NB4 (cell line): Measurements from ENCODE around the gene INO80B.
"Not testable (repeated sequence)": the region's sequence is repeated elsewhere in the genome, so short reads cannot be mapped to it uniquely, and the experiment has no call there.

Experiments used
- DNase-seq: peaks from one replicate; pipeline ENCODE4 v3.0.0; 2010; ENCODE audit warnings: low read depth
- H3K4me3 ChIP-seq: one replicate; pipeline ENCODE4 v1.5.1; 2011; ENCODE audit warnings: mild to moderate bottlenecking, low read depth, low read length, moderate library complexity
- CTCF ChIP-seq: IDR thresholded peaks from one replicate; pipeline ENCODE4 v1.5.1; 2012; ENCODE audit warnings: low read depth, low read length
- MAX ChIP-seq: IDR thresholded peaks from 2 replicates; pipeline ENCODE4 v1.6.1; 2011; ENCODE audit warnings: low read depth, low read length
- MYC ChIP-seq: IDR thresholded peaks from 2 replicates; pipeline ENCODE4 v1.6.1; 2011; ENCODE audit warnings: low read depth, low read length
- POLR2A ChIP-seq: IDR thresholded peaks from 2 replicates; pipeline ENCODE4 v1.6.1; 2011; ENCODE audit warnings: mild to moderate bottlenecking; ENCODE audit not compliant: insufficient read length; ENCODE audit errors: extremely low read depth

Gene INO80B

GRCh38 chr2:74450570-74451190, 4.2 kb upstream of the INO80B start:
- TF ChIP-seq MAX (no peak), POLR2A (no peak), MYC (no peak), CTCF (no peak)
- DNase-seq, result no peak
- no peak overlapping the region for H3K4me3 ChIP-seq

GRCh38 chr2:74457129-74457548, 2.3 kb downstream of the INO80B start:
- TF ChIP-seq MYC (peak; percentile 34; the same call in 1 of the 2 replicates), CTCF (no peak), POLR2A (no peak), MAX (no peak)
- H3K4me3 ChIP-seq, result peak overlapping the region; percentile 83
- DNase-seq, result no peak

- TF ChIP-seq MAX (peak; percentile 13), CTCF (no peak), POLR2A (peak; percentile 80)
- peak overlapping the region; percentile 83 for H3K4me3 ChIP-seq
- DNase-seq, result peak; percentile 79
Observed at GRCh38 chr2:74457549-74458131, 2.8 kb downstream of the INO80B start.

GRCh38 chr2:74458132-74458937, 3.4 kb downstream of the INO80B start, which contains the start of gene WBP1:
TSS of gene WBP1 (plus strand) at chr2:74458438. CDS start at chr2:74458603, 165 bp downstream.
- TF ChIP-seq POLR2A, result no peak
- TF ChIP-seq MAX, result no peak; the same call in 1 of the 2 replicates
- TF ChIP-seq CTCF, result no peak
- no peak for TF ChIP-seq MYC
- DNase-seq, result peak; percentile 100
- peak within 1 kb of the TSS; percentile 91 for H3K4me3 ChIP-seq

GRCh38 chr2:74458938-74459363, 4.1 kb downstream of the INO80B start:
- TF ChIP-seq POLR2A (no peak), CTCF (no peak), MAX (no peak), MYC (no peak)
- H3K4me3 ChIP-seq, result peak overlapping the region; percentile 91
- DNase-seq, result no peak

- H3K4me3 ChIP-seq, result peak overlapping the region; percentile 91
Observed at GRCh38 chr2:74459503-74460118, 4.7 kb downstream of the INO80B start.

GRCh38 chr2:74460187-74460586, 5.3 kb downstream of the INO80B start:
- not testable (repeated sequence) for DNase-seq, H3K4me3 ChIP-seq

More at GRCh38 chr2:74459503-74460118, 4.7 kb downstream of the INO80B start:
- not testable (repeated sequence) for DNase-seq
